IPS-NIHi7 (cell line): Measurements from ENCODE around the gene XPOT.

Source experiments
- DNase-seq: peaks from one replicate; pipeline ENCODE4 v3.0.0; 2012; ENCODE audit warnings: mixed read lengths; ENCODE audit errors: extremely low spot score

Gene XPOT

DNA sequence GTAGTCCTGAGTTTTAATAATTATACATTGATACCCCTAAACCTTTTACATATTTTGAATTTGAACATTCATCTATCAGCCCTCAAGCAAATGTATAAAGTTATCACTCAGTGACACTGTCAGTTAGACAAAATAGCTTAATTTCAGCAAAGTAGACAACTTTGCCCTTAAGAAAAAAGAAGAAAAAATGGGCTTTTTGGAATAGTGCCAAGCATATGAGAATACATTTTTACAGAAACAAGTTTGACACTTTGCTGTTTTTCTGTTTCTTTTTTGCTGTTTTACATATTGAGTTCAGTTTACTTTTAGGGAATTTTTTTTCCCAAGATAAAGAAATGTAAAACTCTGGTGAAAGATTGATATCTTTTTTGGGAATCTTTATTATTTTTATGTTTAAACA, 62.0 kb downstream of the XPOT start:
- no peak for DNase-seq

DNA sequence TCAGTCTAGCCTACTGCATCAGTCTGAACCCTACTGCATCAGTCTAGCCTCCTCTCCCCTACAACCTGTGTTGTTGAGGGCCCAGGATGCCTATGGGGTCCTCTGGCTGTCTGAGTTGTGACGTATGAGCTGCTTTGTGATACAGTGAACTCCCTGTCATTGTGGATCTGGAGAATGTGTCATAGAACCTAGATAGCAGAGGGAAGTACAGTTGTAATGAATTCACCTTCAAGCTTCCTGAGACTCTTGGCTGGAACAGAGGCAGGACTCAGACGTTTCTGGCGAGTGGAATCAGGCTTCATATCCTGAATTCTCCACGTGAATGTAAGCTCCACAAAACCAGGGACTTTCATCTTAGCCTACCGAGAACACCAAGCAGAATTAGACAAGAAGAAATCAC, 64.8 kb downstream of the XPOT start:
- no peak for DNase-seq

DNA sequence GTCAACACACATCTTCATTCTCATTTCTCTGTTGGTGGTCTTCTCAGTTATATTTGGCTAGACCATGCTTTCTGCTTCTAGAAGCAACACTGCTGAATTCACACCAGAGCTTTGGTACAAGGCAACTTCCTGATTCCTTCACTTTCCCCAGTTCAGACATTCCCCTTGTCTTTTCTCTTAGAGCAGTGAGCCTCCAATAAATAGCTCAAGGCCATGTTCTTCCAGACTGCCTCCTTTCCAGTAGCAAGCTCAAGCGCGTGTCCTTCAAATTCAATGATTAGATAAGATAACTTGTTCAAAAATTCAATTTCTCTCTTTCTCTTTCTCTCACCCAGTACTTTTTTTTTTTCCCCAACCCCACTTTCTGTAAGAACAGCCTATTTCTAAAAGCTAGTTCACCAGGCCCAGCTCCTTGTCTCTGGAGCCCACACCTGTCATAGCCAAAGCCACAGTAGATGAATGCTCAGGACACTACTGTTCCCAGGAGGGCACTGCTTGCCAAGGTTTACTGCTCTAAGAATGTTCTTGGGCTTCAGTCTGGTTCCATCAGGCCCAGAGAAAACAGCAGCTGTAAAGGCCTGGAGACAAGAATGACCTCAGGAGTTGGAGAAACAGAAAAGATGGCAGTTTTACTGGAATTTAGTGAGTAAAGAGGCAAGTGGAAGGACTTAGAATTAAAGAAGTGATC, 65.4 kb downstream of the XPOT start:
- DNase-seq, result no peak

DNA sequence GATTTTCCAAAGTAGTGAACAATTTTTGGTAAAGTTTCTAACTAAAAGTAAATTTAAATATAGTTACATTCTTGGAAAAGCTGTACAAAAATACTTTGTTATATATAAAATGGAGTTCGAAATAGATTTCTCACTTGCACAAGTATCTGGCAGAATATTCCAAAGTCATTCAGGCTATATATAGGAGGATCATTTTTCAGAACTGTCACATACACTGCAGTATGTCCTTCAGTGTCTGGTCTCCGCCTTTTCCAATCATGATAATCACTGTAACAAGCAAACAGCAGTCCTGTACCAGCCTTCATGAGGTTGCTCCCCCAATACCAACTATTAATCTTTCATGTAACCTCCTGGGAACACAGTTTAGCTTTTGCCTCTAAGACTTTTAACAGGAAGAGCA, 66.3 kb downstream of the XPOT start:
- DNase-seq, result no peak

DNA sequence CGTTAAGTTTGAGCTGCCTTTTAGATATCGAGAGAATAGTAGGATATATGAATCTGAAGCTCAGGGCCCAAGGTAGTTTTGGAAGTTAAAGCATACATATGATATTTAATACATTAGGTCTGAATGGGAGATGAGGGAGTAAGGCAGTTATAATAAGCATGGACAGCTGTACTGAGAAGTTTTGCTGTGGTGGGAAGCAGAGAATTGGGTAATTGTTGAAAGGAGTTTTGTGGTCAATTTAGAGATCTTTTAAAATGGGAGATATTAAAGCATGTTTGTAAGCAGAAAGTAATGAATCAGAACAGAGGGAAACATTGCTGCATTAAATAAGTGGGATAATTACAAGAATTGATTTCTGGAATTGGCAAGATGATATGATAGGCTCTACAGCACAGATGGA, 69.0 kb downstream of the XPOT start:
- DNase-seq, result no peak

DNA sequence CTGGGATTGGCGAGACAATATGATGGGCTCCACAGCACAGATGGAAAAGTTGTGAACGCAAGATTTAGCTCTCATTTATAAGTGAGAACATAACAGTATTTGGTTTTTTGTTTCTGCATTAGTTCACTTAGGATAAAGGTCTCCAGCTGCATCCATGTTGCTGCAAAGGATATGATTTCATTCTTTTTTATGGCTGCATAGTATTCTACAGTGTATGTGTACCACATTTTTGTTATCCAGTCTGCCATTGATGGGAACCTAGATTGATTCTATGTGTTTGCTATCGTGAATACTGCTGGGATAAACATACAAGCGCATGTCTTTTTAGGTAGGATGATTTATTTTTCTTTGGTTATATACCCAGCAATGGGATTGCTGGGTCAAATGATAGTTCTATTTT, 71.3 kb downstream of the XPOT start:
- no peak for DNase-seq

DNA sequence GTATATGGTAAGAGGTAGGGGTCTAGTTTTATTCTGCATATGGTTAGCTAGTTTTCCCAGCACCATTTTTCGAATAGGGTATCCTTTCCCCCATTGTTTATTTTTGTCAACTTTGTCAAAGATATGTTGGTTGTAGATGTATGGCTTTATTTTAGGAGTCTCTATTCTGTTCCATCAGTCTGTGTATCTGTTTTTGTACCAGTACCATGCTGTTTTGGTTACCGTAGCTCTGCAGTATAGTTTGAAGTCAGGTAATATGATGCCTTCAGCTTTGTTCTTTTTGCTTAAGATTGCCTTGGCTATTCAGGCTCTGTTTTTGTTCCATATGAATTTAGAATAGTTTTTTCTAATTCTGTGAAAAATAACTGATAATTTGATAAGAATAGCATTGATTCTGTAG, 72.7 kb downstream of the XPOT start:
- DNase-seq, result no peak

DNA sequence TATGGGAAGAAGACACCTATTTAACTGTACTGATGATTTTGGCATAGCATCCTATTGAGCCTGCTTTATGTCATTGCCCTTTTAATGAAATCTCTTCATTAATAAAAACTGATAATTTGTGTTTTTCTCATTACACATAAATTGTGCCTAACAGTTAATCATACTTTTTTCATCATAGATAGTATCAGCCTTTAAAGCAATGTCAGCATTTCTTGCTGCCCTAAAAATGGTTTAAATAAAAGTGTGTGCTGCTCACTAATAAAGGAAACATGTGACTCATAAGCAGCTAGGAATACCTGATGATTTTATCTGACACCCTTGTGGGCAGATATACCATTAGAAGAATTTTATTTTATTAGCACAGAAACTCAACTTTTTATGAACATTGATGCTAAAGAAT, 74.5 kb downstream of the XPOT start:
- no peak for DNase-seq

DNA sequence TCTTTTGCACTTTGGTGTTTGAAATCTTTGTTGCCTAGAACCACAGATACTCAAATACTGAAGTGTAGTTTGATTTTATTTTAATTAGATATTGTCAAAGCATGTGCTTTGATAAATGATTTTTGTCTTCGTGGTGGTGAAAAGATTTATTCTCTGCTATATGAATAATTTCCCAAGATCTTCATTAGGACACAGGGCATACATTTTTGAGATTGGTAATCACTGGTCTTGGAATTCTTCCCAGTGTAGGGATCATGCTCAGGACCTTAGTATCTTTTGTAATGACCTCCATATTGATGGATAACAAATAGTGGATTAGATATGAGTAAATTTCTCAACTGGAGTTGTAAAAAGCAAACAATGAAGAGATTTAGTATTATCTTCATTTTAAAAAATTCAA, 76.0 kb downstream of the XPOT start:
- DNase-seq, result no peak

DNA sequence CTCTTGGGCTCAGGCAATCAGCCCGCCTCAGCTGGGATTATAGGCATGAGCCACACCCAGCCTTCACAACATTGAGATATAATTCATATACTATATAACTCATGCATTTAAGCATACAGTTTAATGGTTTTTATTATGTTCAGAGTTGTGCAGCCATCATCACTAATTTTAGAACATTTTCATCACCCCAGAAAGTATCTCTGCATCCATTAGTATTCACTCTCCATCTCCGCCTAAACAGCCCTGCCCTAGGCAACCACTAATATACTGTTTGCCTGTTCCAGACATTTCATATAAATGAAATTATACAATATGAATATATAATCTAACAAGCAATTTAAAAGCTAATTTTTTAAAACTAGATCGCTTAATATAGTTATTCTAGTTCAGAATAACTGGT, 82.5 kb downstream of the XPOT start:
- no peak for DNase-seq

DNA sequence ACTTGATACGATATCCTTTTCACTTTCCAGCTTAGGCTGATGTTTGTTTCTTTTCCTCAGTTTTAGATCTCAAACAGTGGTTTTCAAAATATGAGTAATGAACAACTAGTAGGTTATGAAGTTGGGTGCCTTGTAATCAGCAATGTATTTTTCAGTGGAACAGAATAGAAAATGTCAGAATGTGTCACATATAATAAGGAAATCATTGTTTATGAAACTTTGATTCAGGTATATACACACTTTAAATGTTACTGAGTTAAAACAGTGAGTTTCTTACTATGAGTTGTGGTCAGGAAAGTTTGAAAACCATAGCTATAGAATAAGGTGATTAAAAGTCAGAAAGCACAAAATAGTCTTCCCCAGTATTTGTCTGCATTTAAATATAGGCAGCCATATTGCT, 87.5 kb downstream of the XPOT start:
- DNase-seq, result no peak

DNA sequence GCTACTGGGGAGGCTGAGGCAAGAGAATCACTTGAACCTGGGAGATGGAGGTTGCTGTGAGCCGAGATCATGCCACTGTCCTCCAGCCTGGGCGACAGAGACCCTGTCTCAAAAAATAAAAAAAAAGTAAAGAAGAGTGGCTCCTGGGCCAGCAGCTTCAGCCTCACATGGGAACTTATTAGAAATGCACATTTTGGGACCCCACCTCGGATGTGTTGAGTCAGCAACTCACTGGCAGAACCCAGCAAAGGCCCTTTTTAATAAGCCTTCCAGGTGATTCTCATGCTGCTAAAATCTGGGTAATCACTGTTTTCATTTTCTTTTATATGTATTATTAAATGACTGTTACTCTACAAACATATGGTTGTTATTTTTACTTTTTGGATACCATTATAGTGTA, 89.3 kb downstream of the XPOT start:
- no peak for DNase-seq

DNA sequence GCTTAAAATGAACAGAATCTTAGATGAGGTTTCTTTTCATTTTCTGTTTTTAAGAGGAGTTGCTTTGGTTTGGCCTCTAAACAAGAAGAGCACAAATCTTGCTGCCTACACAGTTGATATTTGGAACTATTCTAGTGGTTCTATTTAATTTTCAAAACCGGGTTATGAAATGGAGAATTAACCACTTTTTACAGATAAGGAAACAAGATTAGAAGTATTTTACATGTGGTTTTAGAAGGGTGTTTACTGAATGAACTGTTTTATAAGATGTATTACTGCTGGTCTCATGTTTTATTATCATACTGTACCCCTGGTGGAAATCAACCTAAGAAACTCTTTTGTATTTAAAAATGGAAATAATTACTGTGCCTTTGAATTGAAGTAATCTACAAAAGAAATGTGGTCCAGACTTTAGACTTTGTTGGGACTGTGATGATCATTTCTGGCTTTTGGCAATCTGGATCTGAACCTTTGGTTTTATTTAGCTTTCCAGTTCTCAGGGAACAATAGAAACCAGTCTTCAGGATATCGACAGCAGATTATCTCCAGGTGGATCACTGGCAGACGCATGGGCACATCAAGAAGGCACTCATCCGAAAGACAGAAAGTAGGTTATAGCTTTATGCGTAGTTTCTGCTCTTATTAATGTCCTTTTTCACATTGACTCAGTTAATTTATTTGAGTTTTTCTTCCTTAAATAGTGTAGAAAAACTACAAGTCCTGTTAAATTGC, 91.0 kb downstream of the XPOT start:
- DNase-seq, result no peak

DNA sequence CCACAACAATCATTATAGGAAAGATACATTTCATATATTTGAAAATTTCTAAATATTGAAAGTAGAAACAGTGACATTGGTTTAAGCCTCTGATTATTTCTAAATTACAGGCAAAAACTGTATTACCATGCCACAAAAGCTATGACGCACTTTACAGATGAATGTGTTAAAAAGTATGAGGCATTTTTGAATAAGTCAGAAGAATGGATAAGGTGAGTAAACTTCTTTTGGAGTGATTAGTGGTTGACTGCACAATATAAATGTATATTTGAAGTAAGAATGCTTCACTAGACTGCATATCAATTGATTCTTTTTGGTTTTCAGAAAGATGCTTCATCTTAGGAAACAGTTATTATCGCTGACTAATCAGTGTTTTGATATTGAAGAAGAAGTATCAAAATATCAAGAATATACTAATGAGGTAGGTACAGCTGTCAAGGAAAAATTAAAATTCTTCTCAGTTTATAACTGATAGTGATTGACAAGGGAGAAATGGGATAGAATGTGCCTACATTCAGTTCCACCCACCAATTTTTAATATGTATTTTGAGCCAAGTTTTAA, 92.7 kb downstream of the XPOT start:
- DNase-seq, result no peak

DNA sequence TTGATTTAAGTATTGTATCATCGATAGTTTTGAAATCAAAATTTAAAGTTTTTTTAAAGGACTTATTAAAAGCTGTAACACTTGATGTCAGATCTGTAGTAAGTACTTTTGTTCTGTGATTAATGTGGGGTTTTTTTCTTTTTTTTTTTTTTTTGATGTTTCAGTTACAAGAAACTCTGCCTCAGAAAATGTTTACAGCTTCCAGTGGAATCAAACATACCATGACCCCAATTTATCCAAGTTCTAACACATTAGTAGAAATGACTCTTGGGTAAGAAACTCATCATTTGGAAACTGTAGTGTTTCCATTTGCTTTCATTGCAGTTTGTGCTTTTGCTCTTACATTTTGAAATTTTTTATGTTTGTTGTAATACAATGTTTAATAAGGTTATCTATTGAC, 93.3 kb downstream of the XPOT start:
- DNase-seq, result no peak

DNA sequence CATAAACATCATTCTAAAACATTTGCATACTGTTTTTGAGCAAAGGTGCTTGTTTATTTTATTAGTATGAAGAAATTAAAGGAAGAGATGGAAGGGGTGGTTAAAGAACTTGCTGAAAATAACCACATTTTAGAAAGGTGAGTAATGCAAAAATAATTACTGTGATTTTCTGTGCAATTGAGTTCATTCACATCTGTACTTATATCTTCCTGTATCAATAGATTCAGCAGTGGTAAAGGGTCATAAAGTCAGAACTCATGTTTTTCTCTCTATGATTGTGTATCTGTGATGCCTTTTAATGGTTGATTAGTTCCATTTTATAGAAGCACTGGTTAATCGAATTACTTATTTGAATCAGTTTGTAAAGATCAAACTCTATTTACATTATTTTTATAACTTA, 93.7 kb downstream of the XPOT start:
- DNase-seq, result no peak

DNA sequence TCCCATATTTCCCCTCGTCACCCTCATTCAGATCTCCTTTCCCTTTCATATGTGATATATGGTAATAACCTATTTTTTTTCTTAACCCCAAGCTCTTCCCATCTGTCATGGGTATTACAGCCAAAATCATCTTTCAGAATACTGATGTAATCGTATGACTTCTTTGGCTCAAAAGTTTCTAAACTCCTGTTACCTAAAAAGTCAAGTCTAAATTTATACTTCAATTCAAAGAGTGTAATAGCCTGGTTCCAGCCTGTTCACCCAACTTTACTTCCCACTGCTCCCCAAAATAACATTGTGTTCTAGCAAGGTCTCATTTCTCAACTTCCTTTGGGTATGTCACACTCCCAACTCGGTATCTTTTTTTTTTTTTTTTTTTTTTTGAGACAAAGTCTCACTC, 96.2 kb downstream of the XPOT start:
- no peak for DNase-seq
